ENCODE measurements around the gene PASD1.
A peak's percentile ranks its signal among the peaks of the same experiment; 100 is the strongest.

Gene PASD1

DNA sequence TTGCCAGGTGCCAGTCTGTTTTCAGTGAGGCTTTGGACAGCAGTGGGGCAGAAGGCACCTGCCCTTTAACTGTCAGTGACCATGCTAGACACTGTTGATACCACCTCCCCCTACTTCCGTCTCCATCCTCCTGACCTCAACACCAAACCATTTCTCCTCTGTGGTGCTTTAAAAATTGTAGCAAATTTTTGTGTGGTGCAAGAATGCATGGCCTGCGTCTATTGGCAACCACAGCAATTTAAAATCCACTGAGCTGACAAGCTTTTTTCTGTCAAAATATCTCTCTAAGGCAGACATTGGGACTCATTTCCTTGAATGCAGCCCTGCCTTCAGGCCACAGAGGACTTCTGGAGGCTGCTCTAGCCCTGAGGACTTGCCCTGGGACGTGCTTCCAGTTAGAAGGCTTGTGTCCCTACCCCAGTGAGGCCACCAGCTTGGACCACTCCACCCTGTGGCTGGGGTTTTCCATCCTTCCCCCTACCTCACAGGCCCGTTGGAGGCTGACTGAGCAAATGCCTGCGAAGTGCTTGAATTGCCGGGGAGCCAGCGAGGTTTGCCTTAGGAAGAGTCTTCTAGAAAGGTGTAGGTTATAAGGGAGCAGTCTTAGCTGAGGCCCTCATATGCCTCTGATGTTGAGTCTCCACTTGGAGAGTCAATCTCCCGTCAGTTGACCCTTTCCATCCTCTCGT is 138.7 kb downstream of the PASD1 start:
- DNase-seq: no peak

DNA sequence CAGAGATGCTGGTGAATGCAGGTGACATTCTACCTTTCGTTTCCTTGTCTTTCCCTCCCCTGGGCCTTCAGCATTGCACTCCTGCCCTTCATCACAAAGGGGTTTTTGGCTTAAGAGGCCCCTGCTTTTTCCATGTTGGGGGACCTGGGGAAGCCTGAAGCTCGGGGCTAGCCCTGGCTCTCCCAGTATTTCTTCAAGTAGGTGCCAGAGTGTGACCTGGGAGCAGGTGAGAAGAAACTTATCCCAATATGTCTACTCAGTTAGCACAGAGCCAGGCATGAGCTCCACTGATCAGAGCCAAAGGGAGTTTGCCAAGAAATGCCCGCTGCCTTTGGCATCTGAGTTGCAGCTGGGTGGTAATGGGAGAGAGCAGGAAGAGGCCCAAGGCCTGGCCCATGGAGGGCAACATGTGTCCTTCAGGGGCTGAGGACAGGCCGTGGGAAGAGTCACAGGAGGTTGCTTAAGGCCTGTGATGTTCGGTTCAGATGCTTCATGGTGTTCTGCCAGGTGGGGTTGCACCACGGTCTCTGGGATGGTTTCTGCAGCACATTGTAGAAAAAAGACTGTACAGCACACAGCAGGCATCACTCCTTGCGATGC is 139.4 kb downstream of the PASD1 start:
- DNase-seq: no peak

DNA sequence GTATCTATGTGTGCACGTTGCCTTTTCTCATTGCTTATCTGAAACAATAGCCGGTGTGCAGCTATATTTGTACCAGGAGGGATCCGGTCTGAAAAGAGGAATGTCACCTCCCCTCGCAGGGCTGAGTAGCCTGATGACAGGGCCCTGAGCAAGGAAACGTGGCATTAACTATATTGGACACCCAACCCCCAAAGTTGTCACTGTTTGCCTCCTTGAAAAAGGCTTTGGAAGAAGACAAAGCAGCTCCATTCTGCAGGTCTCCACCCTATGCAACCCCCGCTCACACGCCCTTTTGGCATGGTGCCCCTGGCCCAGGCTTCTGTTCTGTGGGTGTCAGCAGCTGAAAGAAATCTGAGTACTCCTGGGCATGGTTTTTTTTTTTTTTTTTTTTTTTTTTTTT is 140.0 kb downstream of the PASD1 start:
- DNase-seq: peak; percentile 83

DNA sequence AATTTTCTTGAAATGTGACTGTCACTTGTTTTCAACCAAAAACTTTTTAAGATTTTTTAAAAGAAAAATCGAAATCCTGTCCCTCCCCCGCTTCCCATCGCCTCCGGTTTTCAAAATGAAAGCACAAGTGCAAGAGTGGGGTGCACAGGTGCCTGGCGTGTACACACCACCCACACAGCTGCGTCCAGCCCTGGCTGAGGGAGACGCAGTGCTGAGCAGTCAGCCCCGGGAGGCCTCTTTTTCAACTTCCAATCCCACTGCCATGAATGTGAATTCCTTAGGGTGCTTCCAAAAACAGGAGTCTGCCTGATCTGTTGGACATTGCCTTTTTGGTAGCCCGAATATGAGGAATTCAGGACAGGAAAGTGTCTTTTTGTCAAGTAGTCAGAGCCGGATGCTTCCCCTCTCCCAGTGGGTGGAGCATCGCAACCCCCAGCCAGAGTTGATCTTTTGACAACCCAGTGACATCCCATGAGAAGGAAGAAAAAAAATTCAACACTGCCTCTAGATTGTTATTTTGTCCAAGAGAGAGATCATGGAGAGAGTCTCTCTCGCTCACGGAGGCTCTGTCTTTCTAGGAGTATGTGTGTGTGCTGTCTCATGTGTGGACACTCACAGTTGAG is 140.7 kb downstream of the PASD1 start:
- DNase-seq: no peak

DNA sequence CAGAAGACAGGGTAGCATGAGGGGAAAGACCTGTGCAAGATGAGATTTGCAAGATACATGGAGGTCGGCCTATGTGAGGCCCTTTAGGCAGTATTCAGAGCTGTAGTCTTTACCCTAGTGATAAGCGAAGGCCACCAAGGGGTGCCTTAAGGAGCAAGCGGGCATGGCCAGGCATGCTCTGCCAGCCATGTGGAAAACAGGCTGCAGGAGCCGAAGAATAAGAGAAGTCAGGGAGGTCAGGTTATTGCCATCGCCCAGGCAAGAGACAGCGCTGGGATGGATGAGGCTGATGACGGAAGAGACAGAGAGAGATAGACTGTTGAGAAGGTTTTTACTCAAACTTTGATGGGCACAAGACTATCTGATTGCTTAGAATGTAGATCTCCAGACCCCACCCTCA is 145.3 kb downstream of the PASD1 start:
- no peak for DNase-seq

DNA sequence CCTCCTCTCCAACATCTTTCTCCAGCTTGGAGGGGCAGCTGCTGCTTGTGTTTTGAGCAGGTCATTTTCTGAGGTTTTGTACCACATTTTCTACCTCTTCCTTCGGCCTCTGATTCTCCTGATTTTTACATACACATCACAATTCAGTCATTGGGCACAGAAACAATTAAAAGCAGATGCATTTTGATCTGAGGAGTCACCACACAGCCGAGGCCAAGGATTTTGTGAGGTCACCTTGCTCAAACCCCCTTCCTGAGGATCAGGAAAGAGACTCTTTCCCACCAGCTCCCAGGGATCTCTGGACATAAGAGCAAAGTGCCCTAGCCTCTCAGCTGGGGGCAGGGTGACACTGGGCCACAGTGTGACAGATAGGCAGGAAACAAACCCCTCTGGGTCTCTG is 147.0 kb downstream of the PASD1 start:
- DNase-seq: no peak

DNA sequence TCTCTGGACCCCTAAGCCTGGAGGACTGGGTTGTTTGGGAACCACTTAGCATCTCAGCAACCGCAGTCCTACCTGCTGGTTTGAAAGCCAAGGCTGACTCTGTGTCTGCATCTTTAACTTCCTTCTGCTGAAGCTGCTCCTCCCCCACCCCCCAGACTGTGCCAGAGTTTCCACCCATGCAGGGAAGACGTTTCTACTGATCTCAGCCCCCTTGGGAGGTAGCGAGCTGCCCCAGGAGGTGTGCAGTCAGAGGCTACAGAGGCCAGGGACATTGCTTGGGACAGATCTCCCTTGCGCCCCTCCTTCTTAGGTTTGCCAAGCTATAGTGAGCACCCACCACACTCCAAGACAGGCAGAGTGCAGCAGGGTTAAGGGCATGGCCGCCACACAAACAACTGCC is 147.7 kb downstream of the PASD1 start:
- no peak for DNase-seq

DNA sequence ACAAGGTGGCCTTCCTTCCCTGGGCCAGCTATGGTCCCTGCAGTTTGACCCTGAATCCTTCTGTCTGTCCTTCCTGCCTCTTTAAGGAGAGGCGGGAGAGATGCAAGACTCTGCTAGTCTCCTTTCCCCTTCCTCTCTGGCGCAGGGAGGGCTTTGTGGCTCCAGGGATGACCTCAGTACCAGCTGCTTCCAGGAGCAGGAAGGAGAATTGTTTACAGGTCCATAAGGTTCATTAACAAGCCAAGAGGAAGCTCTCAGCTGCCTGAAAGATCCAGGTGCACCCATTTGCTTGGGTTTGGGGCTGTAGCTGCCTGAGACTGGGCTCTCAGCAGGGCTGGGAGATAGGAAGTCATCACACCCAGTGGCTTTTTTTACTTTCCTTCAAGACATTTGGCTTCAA is 148.3 kb downstream of the PASD1 start:
- DNase-seq: no peak

DNA sequence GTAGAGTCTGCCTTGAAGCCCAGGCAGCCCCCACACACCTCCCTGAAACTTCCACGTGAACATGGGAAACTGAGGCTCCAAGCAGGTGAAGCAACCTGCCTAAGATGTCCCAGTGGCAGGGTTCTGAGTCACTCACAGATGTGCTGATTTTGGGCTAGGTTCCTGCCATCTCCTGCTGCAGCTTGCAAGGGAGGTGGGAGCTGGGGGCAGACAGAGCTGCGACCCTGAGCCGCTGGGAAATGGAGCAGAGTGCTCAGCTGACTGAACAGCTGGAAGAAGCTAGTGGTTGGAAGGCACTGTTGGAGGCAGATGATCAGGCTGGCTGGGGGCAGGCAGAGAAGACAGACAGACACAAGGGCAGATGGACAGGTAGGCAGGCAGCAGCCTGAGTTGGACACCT is 148.8 kb downstream of the PASD1 start:
- no peak for DNase-seq

DNA sequence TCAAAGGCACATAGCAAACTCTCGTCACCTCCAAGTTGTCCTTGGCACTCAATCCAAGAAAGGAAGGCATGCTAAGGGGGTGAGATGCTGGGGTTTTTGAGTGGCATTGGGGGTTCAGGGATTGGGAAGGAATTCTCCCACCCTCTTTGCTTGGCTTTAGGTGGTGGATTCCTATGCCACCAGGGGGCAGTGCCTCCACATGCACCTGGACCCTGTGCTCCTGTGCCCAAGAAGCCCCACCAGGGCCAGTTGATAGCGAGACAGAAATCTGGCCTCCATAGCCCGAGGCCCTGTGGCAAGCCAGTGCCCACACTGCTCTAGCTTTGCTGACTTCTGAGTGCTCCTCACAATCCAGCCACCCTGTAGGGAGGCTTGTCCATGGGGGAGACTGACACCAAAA is 150.4 kb downstream of the PASD1 start:
- peak; percentile 26 for DNase-seq

DNA sequence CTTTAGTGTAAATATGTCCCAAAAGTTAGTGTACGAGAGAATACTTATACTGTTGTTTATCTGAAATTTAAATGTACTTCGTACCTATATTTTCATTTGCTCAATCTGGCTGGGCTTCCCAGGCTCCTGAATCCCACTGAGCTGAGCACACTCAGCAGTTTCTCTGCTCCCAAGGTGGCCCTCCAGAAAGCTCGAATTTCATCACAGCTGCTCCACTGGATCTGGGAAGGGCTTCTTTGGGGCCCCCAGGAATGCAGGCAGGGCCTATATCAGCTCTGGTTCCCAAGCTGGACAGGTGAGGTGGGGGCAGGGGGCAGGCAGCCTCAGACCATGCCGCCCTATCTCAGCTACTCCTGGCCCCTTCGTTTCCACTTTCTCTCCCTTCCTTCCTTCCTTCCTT is 150.9 kb downstream of the PASD1 start:
- DNase-seq: no peak

DNA sequence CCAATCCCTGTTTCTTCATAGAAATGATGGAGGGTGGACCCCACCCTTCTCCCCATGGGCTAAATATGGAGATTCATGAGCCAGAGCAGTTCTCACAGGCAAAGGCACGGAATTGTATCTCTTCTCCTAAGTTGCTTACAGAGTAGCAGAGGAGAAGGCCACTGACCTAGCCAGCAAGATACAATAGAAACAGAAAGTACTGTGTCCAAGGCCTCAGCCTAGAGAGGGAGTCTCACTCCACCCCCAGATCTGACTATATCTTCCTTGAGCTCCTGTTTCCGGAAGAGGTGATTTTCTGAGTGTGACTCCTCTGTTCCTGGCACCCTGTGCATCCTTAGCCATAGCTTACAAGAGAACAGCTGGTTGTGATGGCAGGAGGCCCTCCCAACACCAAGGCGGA is 152.3 kb downstream of the PASD1 start, which contains the start of gene FATE1:
TSS of gene FATE1 (plus strand) at position 284 of the 400 bp plus-strand sequence. CDS start at position 369, 85 bp downstream.
- no peak for DNase-seq

DNA sequence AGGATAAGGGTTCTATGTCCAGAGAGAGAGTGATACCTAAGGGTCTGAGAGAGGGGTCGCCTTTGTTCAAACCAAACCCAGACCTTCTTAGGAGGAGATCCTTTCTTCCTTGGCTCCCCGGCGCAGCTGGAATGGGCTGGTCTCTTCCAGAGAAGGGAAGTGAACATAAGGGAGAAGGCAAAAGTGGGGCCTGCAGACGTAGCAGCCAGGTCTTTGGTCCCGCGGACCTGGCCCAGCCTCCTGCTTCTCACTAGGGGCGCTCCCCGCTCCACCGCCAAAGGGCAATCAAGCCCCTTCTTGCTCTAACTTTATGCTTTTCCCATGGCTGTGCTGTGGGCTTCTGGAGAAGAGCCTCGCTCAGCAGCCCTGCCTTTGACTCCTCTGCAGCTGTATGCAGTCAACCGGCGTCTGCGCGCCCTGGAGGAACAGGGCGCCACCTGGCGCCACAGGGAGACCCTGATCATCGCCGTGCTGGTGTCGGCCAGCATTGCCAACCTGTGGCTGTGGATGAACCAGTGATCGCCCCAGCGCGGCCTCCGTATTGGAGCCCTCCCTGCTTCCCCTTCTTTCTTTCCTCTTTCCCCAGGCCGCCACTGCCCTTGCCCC is 158.9 kb downstream of the PASD1 start:
- no peak for DNase-seq

DNA sequence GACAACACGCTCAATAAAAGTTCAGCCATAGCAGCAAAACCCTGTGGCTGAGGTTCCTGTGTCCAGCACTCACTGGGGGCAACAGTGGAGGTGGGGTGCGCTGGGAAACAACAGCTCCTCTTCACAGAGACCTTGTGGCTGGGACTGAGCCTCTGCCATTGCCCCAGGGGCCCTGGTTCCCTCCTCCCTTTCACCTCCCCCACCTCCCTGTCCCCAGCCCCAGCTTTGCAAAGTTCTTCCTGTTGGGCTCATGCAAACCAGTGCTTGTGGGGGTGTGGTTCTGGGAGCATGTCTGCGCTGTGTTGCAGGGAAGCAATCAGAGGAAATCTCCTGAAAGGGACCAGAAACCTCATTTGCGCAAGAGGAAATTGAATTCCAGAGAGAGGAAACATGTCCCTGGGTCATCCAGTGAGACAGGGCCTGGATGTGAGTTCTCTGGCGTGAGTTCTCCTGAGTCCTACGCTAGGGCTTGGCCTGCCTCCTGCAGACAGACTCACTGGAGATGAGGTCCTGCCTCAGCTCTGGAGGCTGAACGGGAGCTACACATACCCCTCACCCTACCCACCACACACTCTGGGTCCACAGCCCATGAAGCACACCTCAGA is 159.8 kb downstream of the PASD1 start:
- DNase-seq: no peak

DNA sequence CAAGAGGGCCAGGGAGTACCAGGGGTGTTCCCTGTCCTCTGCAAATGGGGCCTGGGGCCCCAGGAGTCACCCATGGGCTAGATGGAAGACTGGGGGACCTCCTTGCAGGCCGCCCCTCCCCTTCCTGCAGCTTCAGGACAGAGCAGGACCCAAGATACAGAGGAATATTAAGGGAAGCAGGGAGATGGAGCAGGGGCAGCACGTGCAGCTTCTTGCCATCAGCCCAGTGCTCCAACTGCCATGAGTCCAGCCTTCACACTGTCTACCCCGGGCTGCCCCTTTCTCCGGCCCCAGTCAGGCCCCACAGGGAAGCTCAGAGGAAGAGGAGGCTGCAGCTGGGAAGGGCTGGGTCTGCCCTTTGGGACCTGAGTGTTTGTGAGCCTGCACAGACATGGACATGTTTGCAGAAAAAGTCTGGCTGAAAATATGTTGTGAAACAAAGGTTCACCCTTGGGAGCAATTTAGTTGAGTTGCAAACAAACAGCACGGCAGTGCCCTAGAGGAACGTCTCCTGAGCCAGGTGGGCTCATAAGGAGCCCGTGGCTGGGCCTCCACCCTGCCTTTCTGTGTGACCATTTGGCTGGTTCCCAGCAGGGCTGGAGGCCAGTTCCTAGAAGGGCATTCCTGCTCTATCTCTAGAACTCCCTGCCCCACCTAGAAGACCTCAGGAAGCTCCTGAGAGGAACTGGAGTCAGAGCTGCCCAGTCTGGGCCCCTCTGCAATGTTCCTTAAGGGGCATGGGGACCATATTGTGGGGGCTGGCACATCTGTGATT is 161.3 kb downstream of the PASD1 start:
- no peak for DNase-seq

DNA sequence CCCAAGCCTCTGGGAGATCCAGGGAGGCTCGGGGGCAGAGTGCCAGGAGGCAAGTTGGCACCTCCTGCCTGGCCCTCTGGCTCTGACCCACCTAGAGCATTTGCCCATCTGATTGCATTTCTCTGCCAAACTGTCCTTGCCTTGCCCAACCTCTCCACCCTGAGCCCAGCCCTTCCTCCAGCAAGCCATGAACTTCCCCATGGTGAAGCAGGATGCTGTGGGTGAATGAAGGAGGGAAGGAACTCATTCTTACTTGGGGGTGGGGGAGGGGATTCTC is 161.8 kb downstream of the PASD1 start:
- DNase-seq: no peak
